Heart left ventricle (tissue), 16 donors: ENCODE results near the gene AFAP1. TPM values are rescaled to one million over a fixed set of nuclear protein-coding genes. Genes with fewer than 3 reads are reported as not detected.

Experiments used
- ATAC-seq, 4 donors: fragments of 200-7000 bp; cut with Tn5 transposase; one replicate each; pipeline ENCODE4 v1.9.1; 2020 to 2022; ENCODE audit warnings: moderate library complexity in 4 of 4, mild to moderate bottlenecking in 3 of 4, moderate number of reproducible peaks in 1 of 4
- DNase-seq, 5 donors: peaks; one replicate each; pipeline ENCODE4 v3.0.0-alpha.2; 2020
- H3K27ac ChIP-seq, 12 donors: fragments of 200-600 bp; sonication (generic) in 4 of 12; one replicate each; pipeline versions ENCODE4 v1.5.0 to v1.8.0; 2016 to 2022; ENCODE audit warnings: mild to moderate bottlenecking in 2 of 12
- H3K27me3 ChIP-seq, 9 donors: fragments of 200-600 bp; sonication (generic) in 2 of 9; one replicate each; pipeline versions ENCODE4 v1.5.1 to v1.8.0; 2016 to 2022; ENCODE audit warnings: mild to moderate bottlenecking in 3 of 9
- H3K36me3 ChIP-seq, 9 donors: fragments of 200-600 bp; sonication (generic) in 2 of 9; one replicate each; pipeline versions ENCODE4 v1.5.0 to v1.8.0; 2018 to 2022; ENCODE audit warnings: mild to moderate bottlenecking in 2 of 9
- H3K4me1 ChIP-seq, 12 donors: fragments of 200-600 bp; sonication (generic) in 4 of 12; one replicate each; pipeline versions ENCODE4 v1.5.0 to v1.8.0; 2016 to 2022; ENCODE audit warnings: mild to moderate bottlenecking in 3 of 12
- H3K4me3 ChIP-seq, 12 donors: fragments of 200-600 bp; sonication (generic) in 4 of 12; one replicate each; pipeline versions ENCODE4 v1.5.0 to v1.8.0; 2017 to 2022; ENCODE audit warnings: mild to moderate bottlenecking in 9 of 12, moderate library complexity in 4 of 12
- H3K9me3 ChIP-seq, 12 donors: fragments of 200-600 bp; sonication (generic) in 4 of 12; one replicate each; pipeline versions ENCODE4 v1.5.0 to v1.8.0; 2016 to 2022; ENCODE audit warnings: mild to moderate bottlenecking in 1 of 12
- POLR2A ChIP-seq, 2 donors: fragments of 450-650 bp; IDR thresholded peaks; one replicate each; pipeline ENCODE4 v1.6.1; 2017; ENCODE audit warnings: antibody characterized with exemption in 2 of 2, mild to moderate bottlenecking in 2 of 2, moderate library complexity in 2 of 2
- WGBS, 4 donors: extraction: QIAGEN DNeasy Blood & Tissue Kit in 2 of 4; methylation state at CpG; one replicate each; pipeline versions ENCODE4 v1.1.5 to v1.1.7; 2013 to 2018; 5-methylcytosine and 5-hydroxymethylcytosine counted together
- intact Hi-C, 10 donors: fragments of 100-400 bp; cut with DNase I; formaldehyde crosslinking; loops; one replicate each; pipeline versions ENCODE4 v1.11.1 to v1.14.2; 2022
- polyA plus RNA-seq, 2 donors: library from polyadenylated mRNA; stranded (reverse); fragments of 200-250 nt; gene quantifications; one replicate each; pipeline ENCODE4 v1.2.3, GENCODE V29; 2013
- total RNA-seq, 9 donors: library from RNA; depleted of rRNA in 2 of 9; stranded (reverse); fragments of >200 nt in 2 of 9; fragmentation: NEBNext Ultra II Directional in 3 of 9; extraction: Animal tissue kit (Norgen Biotek cat#: 25700) in 3 of 9; gene quantifications; one replicate each; pipeline versions ENCODE4 v1.1.0 to v1.2.4, GENCODE V29; 2016 to 2023
- TF ChIP-seq, protein P1 (sequence below), 12 donors: fragments of 200-600 bp; sonication (generic) in 4 of 12; IDR thresholded peaks; one replicate each; pipeline versions ENCODE4 v1.5.0 to v1.8.0; 2018 to 2022; ENCODE audit warnings: antibody characterized with exemption in 12 of 12, mild to moderate bottlenecking in 5 of 12
- donor health status: ischemic (EF 13 %, LVEDD 7.1; RV severe dilation, severe dysfunction).
- donor health status: healthy with polysubstance abuse.
- donor health status: DM: no; HTN: yes; CAD: no.
- donor health status: DM: no; HTN: no; CAD: no.
- donor health status: ischemic (EF 25% LVEDD 6.9; RV normal size, moderate dysfunction).
- donor health status: ischemic (EF 25% LVEDD 5.7; RV mildly dilated, moderate dysfunction).
- donor health status: healthy.
- donor health status: DM: yes; HTN: yes; CAD: no.
- donor health status: ischemic (EF 35%, LVEDD 5.7; RV mildly dilated, moderate dysfunction).
- donor health status: nonischemic (EF 11% LVEDD 7.7; RV severe dilation, severe dysfunction).
- donor health status: DM: yes; HTN: yes; CAD: no.
- donor health status: PGD.
- donor health status: ischemic (EF 29% LVEDD 5.4; RV normal size, mild dysfunction).
- donor health status: nonischemic (EF 23%, LVEDD 6.1; RV moderate dilation, normal function).

The AFAP1 gene
- total and polyA plus RNA-seq, 11 donors = 2.0 to 18.0 (median 7.0) TPM

DNA sequence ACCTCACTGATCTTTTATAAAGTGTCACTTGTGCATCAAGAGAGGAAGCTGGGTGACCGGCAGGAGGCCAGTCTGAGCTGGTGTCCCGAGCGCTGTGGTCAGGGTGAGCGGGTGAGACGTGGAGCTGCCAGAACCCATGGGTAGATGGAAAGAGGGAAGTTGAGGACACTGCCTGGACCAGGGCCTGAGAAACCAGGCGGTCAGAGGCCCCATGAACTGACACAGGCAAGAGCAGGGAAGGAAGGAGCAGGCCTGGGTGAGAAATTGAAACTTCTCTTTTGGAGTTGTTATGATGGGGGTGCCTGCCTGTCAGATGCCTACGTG, 192.6 kb downstream of the AFAP1 start:
- H3K4me3 ChIP-seq = no peak overlapping the region
- WGBS, 4 donors = 89 to 92% (median 89%) methylated on average over 7 of the region's 7 CpGs
- TF ChIP-seq POLR2A (IDR thresholded peaks at IDR 0.05) = no peak
- TF ChIP-seq, protein P1, sequence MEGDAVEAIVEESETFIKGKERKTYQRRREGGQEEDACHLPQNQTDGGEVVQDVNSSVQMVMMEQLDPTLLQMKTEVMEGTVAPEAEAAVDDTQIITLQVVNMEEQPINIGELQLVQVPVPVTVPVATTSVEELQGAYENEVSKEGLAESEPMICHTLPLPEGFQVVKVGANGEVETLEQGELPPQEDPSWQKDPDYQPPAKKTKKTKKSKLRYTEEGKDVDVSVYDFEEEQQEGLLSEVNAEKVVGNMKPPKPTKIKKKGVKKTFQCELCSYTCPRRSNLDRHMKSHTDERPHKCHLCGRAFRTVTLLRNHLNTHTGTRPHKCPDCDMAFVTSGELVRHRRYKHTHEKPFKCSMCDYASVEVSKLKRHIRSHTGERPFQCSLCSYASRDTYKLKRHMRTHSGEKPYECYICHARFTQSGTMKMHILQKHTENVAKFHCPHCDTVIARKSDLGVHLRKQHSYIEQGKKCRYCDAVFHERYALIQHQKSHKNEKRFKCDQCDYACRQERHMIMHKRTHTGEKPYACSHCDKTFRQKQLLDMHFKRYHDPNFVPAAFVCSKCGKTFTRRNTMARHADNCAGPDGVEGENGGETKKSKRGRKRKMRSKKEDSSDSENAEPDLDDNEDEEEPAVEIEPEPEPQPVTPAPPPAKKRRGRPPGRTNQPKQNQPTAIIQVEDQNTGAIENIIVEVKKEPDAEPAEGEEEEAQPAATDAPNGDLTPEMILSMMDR (IDR thresholded peaks at IDR 0.05) = no peak
- H3K27ac ChIP-seq = peak overlapping the region in 1 of 12 donors; percentile 46
- DNase-seq (peak in 3 of 5 donors; percentile 42 to 61 (median 45)), ATAC-seq (peak in 3 of 4 donors; percentile 22 to 68 (median 25))
- no peaks in the 10 kb centered on the region for H3K36me3 ChIP-seq
- H3K27me3 ChIP-seq = no peaks in the 10 kb centered on the region
- peaks cover 0 to 18% (median 0%) of the 10 kb centered on the region in 12 donors for H3K4me1 ChIP-seq
- no peaks in the 10 kb centered on the region for H3K9me3 ChIP-seq
- intact Hi-C loops = no loop called here

DNA sequence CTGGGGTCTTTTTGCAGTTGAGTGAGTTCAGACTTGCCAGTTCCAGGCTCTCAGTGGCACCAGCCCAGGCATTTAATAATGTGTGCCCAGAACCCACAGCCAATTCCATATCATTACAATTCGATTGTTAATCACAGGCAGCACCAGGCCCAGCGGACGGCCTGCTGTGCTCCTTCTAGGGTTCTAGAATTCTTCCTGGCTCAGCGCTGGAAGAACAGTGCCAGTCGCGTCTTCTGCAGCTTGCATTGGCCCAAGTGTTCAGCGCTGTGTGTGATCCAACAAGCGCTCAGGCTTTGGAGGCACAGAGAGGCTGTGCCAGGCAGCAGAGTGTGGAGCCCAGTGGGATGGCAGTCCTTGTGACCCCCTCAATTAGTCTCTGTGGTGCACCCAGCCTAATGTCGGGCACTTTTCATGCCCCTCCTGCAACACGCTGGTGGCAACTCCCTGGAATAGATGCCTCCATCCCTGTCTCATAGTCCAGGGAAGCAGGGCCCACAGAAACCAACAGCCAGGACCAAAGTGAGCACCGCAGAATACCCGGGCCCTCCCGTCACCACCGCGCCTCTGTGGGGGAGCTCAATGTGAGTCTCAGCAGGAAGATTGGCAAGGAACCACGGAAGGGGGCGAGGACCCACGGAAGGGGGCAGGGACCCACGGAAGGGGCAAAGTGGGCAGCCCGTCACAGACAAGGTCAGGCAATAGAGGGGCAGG, 193.2 kb downstream of the AFAP1 start:
- Histone ChIP-seq H3K27ac (no peak overlapping the region), H3K27me3 (no peaks in the 10 kb centered on the region), H3K9me3 (no peaks in the 10 kb centered on the region), H3K4me3 (no peak overlapping the region), H3K4me1 (peaks cover 0 to 18% (median 0%) of the 10 kb centered on the region in 12 donors), H3K36me3 (no peaks in the 10 kb centered on the region)
- intact Hi-C loops = no loop called here
- no peak for TF ChIP-seq POLR2A (IDR thresholded peaks at IDR 0.05)
- TF ChIP-seq, protein P1 (IDR thresholded peaks at IDR 0.05) = no peak
- ATAC-seq (no peak), DNase-seq (no peak)
- WGBS, 4 donors = 89 to 97% (median 96%) methylated on average over 15 to 20 of the region's 20 CpGs

DNA sequence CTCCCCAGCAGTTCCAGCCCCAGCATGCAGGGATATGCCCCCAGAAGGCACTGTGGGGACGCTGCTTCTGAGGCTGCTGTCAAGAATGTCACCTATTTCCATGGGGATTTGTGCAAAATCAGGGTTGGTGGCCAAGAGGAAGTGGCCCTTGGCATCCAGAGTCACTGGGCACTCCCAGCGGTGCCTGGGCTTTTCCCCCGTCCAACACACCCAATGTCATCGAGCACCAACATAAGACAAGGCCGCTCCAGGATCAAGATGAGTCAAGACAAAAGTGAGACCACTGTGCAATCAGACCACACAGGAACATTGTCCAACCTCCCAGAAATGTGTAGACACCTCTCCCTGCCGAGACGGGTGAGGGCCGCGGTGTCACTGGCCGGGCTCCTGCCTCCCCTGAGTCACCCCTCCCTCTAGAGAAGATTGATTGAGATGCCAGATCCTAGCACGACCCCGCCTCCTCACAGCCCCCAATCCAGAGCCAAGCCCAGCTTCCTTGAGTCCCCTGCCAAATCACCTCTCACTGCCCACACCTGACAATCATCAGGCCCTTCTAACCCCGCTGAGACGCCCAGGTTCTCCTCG, 194.3 kb downstream of the AFAP1 start:
- H3K36me3 ChIP-seq = no peaks in the 10 kb centered on the region
- peaks cover 0 to 18% (median 0%) of the 10 kb centered on the region in 12 donors for H3K4me1 ChIP-seq
- intact Hi-C loops = no loop called here
- H3K9me3 ChIP-seq = no peaks in the 10 kb centered on the region
- no peaks in the 10 kb centered on the region for H3K27me3 ChIP-seq
- no peak overlapping the region for H3K4me3 ChIP-seq
- DNase-seq (no peak), ATAC-seq (no peak)
- 85 to 92% (median 89%) methylated on average over 15 of the region's 15 CpGs for WGBS, 4 donors
- H3K27ac ChIP-seq = no peak overlapping the region
- TF ChIP-seq, protein P1 (IDR thresholded peaks at IDR 0.05) = no peak
- TF ChIP-seq POLR2A (IDR thresholded peaks at IDR 0.05) = no peak

DNA sequence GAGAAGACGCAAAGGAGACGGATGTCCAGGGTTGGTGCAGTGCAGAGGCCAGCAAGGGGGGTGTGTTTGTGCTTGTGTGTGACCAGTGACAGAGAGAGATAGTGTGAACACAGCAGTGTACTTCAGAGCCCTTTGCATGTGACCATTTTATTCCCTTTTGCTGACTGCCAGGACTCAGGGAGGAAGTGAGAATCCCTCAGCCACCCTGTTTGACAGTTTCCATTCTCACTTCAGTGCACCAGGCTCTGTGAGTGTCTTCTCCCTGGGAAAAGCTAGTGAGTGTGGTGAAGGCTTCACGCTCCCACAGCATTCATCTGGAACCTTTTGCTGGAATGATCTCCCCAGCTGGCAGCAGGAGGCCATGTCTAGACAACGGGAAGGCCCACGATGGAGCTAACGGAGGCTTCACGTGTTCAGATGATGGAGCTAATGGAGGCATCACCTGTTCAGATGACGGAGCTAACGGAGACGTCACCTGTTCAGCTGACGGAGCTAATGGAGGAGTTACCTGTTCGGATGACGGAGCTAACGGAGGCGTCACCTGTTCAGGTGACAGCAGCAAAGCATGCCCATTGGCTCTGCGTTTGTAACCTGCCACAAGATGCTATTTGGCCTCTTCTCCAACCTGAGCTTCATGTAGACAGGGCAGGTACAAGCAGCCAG, 195.4 kb downstream of the AFAP1 start:
- peak; percentile 17 to 68 (median 46) for ATAC-seq

More for the DNA sequence above, 195.4 kb downstream of the AFAP1 start:
- H3K4me1 ChIP-seq = peaks cover 0 to 18% (median 0%) of the 10 kb centered on the region in 12 donors
- no peak overlapping the region for H3K4me3 ChIP-seq
- intact Hi-C loops = no loop called here
- H3K27ac ChIP-seq = peak overlapping the region in 2 of 12 donors; percentile 24 to 77
- TF ChIP-seq POLR2A (IDR thresholded peaks at IDR 0.05) = no peak
- TF ChIP-seq, protein P1 (IDR thresholded peaks at IDR 0.05) = no peak
- H3K27me3 ChIP-seq = no peaks in the 10 kb centered on the region
- H3K36me3 ChIP-seq = no peaks in the 10 kb centered on the region
- no peaks in the 10 kb centered on the region for H3K9me3 ChIP-seq
- DNase-seq = no peak
- 83 to 93% (median 90%) methylated on average over 16 of the region's 16 CpGs for WGBS, 4 donors
